Stimulated activated CD4-positive, alpha-beta T cell treated with anti-CD3 and anti-CD28 coated beads, Interleukin-15, amount 100 ng/mL, for 48 hours (primary cell): ENCODE measurements around the gene KLHL20.
"Not testable (repeated sequence)": the region's sequence is repeated elsewhere in the genome, so short reads cannot be mapped to it uniquely, and the experiment has no call there.

Source experiments
- DNase-seq, 2 donors: peaks; one replicate each; pipeline ENCODE4 v3.0.0-alpha.2; 2020; ENCODE audit warnings: low read depth in 2 of 2

KLHL20 gene, protein sequence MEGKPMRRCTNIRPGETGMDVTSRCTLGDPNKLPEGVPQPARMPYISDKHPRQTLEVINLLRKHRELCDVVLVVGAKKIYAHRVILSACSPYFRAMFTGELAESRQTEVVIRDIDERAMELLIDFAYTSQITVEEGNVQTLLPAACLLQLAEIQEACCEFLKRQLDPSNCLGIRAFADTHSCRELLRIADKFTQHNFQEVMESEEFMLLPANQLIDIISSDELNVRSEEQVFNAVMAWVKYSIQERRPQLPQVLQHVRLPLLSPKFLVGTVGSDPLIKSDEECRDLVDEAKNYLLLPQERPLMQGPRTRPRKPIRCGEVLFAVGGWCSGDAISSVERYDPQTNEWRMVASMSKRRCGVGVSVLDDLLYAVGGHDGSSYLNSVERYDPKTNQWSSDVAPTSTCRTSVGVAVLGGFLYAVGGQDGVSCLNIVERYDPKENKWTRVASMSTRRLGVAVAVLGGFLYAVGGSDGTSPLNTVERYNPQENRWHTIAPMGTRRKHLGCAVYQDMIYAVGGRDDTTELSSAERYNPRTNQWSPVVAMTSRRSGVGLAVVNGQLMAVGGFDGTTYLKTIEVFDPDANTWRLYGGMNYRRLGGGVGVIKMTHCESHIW

DNA sequence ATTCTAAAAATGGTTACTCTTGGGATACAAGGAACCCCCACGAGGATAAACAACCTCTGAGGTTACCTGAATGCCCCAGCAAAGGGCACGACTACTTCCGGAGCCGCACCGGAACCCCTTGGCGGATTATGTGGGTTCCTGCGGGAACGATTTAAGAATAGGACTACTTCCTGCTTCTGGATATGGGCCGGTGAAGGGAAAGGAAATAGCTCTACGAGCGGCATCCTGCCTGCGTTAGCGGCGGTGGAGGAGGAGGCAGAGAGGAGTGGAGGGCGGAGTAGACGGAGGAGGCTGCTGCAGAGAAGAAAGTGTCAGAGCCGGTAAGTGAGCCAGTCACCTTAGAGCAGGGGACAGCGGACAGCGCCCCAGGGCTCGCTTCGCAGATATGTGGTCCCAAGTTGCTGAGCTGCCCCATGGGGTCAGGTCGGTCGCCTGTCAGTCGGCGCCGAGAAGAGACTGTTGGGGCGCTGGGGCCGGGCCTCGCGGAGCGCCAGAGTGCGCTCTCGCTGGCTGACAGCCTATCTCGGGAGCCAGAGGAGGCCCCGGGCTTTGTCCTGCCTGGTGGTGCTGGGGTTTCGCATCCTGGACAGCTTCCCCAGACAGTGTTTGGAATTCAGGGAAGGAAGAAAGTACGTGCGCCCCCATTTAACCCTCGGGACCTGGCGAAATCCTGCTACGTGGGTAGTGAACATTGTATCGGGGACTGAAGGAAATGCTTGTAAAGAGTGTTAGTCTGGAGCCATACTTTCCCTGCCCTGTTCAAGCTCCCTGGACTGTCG, at the start of gene KLHL20:
KLHL20 (plus strand) TSS at position 223 of the 779 bp plus-strand sequence. CDS start 1,063 bp downstream, outside the sequence.
- DNase-seq, result peak; percentile 73 to 78

DNA sequence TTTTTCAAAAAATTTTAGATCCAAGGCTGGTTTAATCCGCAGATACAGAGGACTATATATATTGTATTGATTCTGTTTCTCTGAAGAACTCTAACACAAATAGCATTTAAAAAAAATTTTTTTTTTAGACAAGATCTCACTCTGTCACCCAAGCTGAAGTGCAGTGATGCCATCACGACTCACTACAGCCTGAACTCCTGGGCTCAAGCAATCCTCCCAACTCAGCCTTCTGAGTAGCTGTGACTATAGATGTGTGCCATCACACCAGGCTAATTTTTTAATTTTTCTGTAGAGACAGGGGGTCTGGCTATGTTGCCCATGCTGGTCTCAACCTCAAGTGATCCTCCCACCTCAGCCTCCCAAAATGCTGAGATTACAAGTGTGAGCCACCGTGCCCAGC, 48.1 kb upstream of the KLHL20 start:
- DNase-seq, result no peak

DNA sequence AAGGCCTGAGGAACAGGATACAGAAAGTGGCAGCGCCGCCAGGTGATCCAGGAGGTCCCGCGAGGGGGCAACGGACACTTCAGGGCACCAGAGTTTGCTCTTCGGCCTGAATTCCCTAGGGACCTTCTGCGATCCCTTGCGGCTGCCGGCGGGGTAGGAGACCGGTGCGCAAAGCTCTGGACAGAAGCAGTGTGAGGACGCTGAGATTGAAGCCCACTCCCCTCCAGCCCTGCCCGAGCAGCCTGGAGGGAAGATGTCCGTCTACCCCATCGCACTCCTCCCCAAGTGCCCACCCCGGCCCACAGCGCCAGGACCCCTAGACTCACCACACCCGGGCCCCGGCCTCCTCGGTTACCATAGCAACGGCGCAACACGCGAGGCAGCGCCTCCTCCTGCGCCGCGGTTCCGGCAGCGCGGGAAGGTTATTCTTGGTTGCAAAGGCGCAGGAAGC, 45.3 kb upstream of the KLHL20 start, which contains the start of gene ANKRD45:
ANKRD45 (minus strand) TSS at position 361 of the 451 bp plus-strand sequence. CDS start 10,433 bp downstream, outside the sequence.
- DNase-seq, result peak; percentile 3 to 7

DNA sequence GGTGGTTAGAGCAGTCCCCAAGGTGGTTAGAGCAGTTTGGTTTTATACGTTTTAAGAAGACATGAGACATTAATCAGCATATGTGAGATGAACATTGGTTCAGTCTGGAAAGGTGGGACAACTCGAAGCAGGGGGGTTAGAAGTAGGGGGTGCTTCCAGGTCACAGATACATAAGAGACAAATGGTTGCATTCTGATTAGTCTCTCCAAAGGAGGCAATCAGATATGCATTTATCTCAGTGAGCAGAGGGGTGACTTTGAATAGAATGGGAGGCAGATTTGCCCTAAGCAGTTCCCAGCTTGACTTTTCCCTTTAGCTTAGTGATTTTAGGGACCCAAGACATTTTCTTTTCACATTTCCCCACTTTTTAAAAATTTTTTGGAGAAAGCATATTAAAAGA, 40.3 kb upstream of the KLHL20 start:
- DNase-seq, result not testable (repeated sequence)

DNA sequence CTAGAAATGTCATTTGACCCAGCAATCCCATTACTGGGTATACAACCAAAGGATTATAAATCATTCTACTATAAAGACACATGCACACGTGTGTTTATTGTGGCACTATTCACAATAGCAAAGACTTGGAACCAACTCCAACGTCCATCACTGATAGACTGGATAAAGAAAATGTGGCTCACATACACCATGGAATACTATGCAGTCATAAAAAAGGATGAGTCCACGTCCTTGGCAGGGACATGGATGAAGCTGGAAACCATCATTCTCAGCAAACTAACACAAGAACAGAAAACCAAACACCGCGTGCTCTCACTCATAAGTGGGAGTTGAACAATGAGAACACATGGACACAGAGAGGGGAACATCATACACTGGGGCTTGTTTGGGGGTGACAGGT, 34.6 kb upstream of the KLHL20 start:
- not testable (repeated sequence) for DNase-seq

DNA sequence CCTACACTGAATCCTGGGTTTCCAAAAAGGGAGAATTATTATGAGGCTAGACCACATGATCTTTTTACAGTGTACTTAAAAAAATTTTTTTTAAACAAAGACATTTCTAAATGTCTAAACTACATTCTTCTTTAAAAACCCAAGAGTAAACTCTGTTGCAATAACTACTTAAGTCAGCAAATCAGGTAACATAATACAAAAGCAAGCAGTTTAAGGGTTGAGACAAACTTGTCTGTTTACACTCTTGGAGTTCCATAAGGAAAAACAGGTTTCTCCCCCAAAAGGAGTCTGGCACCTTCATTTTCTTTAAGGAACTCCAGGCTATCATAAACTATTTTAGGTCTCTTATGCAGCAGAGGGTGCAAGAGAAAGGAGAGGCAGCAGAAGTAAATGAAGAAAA, 32.6 kb upstream of the KLHL20 start:
- no peak for DNase-seq

DNA sequence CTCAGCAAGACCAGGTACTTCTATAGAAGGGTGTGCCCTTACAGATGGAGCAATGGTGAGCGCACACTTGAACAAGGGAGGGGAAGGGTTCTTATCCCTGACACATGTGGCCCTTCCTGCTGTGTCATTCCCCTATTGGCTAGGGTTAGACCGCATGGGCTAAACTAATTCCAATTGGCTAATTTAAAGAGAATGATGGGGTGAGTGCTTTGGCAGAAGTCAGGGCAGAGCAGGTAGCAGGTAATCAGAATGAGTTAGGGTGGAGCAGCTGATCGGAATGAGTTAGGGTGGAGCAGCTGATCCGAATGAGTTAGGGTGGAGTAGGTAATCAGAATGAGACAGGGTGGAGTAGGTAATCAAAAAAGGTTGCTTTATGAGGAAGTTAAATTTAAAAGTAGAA, 30.9 kb upstream of the KLHL20 start:
- not testable (repeated sequence) for DNase-seq

DNA sequence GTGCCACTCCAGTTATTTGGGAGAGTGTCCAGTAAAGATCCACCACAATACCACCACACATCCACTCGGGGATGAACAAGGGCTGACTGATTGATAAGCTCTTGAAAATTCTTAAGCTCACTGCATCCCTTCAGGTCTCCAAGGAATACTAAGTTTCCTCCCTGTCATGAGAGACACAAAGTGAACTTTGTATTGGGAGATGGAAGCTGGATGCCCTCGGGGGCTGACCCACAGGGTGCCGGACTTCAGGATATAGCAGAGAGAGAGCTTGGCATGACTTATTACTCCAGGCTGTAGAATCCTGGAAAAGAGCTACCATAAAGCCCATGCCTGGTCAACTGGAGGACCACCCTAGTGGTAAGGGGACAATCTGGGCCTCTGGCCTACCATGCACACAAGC, 29.7 kb upstream of the KLHL20 start:
- DNase-seq, result not testable (repeated sequence)

DNA sequence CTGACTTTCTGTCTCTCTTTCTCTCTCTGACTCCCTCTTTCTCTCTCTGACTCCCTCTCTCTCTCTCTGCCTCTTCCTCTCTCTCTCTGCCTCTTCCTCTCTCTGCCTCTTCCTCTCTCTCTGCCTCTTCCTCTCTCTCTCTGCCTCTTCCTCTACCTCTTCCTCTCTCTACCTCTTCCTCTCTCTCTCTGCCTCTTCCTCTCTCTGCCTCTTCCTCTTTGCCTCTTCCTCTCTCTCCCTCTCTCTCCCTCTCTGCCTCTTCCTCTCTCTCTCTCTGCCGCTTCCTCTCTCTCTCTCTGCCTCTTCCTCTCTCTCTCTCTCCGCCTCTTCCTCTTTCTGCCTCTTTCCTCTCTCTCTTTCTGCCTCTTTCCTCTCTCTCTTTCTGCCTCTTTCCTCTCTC, 26.5 kb upstream of the KLHL20 start:
- DNase-seq, result no peak

DNA sequence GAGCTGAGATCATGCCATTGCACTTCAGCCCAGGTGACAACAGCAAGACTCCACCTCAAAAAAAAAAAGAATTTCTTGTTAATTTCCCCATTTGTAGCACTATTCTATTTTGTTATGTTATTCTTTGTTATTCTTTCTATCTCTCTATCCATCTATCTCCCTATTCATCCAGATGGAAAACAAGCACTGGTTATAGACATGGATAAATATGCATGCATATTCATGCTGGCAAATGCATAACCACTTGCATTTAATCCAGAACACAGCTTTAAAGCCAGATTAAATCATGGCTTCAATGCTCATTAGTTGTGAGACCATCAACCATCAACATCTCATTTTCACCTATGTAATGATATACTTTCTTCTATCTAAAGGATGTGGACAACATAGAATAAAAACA, 21.5 kb upstream of the KLHL20 start:
- no peak for DNase-seq

DNA sequence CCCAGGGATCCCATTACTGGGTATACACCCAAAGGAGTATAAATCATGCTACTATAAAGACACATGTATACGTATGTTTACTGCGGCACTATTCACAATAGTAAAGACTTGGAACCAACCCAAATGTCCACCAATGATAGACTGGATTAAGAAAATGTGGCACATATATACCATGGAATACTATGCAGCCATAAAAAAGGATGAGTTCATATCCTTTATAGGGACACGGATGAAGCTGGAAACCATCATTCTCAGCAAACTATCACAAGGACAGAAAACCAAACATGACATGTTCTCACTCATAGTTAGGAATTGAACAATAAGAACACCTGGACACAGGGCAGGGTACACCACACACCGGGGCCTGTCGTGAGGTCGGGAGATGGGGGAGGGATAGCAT, 13.5 kb upstream of the KLHL20 start:
- DNase-seq, result not testable (repeated sequence)

DNA sequence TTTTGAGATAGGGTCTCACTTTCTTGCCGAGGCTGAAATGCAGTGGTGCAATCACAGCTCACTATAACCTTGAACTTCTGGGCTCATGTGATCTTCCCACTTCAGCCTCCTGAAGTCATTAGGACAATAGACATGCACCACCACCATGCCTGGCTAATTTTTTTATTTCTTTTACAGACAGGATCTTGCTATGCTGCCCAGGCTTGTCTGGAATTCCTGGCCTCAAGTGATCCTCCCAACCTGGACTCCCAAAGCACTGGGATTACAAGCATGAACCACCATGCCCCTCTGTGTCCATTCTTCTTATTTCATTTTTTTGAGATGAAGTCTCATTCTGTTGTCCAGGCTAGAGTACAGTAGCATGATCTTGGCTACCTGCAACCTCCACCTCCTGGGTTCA, 12.0 kb upstream of the KLHL20 start:
- DNase-seq, result no peak

DNA sequence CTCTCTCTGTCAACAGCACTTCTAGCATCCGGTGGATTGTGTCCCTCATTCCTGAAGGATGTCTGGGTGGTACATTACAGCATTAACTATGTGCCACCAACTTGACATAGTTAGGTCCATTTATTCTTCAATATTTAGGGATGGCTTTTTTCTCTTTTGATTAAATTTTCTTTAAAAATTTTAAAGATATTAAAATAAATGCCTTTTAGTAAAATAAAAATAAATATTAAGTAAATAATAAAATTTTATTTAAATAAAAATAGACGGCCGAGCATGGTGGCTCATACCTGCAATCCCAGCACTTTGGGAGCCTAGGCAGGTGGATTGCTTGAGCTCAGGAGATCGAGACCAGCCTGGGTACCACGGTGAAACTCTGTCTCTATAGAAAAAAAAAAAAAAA, 9.7 kb upstream of the KLHL20 start:
- DNase-seq, result no peak

DNA sequence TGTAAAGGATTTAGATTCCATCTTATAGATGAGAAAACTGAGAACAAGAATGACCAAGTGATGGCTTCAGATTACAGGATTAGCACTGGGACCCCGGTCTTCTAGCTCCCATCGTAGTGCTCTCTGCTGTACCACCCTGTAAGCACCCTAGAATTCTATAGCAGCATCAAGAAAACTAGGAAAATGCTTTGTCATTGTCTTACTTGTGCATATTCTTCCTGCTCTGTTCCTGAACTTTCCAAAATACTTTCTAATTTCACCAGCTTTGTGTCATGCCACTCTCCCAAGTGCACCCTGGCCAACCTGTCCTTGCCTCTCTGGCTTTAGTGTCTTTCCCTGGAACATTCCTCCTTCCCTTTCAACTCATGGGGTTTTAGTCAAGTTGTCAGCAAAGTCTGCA, 6.0 kb upstream of the KLHL20 start:
- DNase-seq, result no peak

DNA sequence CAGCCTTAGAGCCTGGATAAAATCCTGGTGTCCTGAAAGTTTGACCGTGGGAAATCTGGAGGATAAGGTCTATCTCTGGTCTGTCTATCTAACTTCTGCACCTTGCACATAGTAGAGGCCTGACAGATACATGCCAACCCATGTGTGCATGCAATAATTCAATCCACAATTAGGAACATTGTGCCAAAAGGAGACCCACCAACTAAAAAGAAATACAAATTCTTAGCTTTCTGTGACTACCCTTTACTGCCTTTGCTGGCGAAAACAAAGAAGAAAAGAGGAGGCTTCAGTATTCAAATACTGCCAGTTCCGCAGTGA, 381 bp upstream of the KLHL20 start:
- DNase-seq, result no peak

DNA sequence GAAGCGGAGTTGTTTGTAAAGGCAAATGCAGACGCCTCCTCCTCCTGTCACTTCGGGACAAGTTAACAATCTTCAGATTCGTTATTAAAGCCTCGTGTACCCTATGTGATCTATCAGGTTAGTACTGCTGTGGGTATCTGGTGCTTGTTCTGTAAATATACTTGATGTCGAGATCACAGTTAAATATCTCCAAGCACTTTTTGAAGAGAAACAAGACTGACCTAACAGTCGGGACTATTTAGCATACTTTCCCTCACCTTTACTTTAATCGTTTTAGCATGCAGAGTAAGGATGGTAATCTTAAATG, 710 bp downstream of the KLHL20 start:
- DNase-seq, result no peak

DNA sequence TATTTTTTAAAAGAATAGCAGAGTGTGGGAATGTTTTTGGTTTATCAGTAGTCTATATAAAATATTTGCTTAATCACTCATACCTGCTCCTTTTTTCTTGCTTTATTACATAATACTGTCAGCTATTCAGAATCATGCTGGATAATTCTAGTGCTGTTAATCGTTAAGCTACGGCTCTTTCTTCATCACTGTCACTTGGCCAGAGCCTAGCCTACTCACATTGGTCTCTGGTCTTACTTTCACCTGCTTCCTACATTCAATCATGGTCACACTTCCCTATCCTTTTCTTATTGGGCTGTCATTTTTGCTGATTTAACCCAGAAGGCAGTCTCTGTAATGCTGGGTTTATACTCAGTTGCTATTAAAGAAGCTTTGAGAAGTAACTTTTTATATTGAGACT, 2.5 kb downstream of the KLHL20 start:
- no peak for DNase-seq

DNA sequence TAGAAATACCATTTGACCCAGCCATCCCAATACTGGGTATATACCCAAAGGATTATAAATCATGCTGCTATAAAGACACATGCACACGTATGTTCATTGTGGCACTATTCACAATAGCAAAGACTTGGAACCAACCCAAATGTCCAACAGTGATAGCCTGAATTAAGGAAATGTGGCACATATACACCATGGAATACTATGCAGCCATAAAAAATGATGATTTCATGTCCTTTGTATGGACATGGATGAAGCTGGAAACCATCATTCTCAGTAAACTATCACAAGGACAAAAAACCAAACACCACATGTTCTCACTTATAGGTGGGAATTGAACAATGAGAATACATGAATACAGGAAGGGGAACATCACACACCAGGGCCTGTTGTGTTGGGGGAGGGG, 16.6 kb downstream of the KLHL20 start:
- DNase-seq, result not testable (repeated sequence)

DNA sequence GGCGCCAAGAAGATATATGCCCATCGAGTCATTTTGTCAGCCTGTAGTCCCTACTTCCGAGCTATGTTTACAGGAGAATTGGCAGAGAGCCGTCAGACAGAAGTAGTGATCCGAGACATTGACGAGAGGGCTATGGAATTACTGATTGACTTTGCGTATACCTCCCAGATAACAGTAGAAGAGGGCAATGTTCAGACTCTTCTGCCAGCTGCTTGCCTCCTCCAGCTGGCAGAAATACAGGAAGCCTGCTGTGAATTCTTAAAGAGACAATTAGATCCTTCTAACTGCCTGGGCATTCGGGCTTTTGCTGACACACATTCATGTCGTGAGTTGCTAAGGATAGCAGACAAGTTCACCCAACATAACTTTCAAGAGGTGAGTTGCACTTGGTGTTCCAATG, 19.1 kb downstream of the KLHL20 start:
- no peak for DNase-seq

DNA sequence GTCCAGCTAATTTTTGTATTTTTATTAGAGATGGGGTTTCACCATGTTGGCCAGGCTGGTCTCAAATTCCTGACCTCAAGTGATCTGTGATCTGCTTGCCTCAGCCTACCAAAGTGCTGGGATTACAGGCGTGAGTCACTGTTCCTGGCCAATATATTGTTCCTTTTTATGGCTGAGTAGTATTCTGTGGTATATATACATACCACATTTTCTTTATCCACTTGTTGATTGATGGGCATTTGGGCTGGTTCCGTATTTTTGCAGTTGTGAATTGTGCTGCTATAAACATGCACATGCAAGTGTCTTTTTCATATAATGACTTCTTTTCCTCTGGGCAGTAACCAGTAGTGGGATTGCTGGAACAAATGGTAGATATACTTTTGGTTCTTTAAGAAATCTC, 21.3 kb downstream of the KLHL20 start:
- not testable (repeated sequence) for DNase-seq

DNA sequence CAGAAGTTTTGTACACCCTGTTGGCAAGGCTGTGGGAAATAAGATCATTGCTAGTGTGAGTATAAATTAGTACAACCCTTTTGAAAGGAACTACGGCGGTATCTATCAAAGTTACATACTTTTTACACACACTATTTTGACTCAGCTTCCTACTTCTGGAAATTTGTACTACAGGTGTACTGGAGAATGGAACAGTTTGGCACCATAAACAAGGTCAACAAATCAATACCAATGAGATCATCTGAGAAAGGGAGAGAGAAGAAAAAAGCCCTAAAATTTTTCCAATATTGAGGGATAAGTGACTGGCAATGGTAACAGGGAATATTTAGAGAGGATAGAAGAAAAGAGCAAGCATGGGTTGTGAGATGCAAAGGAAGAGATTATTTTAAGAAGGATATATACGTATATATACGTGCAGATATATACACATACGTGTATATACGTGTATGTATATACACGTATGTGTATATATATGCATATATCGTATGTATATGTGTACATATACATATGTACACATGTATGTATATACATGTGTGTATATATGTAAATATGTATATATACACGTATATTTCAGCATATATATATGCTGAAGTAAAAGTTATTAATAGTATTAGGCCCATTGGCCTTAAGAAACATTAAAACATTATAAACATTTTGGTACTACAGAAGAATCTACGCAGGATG, 27.6 kb downstream of the KLHL20 start:
- DNase-seq, result no peak

DNA sequence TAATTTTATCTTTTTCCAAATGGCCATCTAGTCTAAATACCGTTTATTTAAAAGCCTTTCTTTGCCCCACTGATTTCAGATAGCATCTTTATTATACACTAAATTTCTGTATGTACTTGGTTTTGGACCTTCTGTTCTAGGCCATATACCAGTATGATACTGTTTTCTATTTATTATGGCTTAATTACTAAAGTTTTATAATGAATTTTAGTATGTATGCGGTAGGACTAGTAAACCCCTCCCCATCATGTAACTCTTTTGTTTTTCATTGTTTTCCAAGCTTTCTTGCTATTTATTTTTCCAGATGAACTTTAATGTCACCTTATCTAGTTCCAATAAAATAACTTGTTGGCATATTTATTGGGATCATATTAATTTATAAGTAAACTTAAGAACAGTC, 29.9 kb downstream of the KLHL20 start:
- no peak for DNase-seq
